HCEC 1CT (cell line): ENCODE measurements around the gene CCR1.

Experiments
- DNase-seq: peaks from one replicate; pipeline ENCODE4 v3.0.0-alpha.2; 2017

CCR1 gene

GRCh38 chr3:46208167-46208704, at the start of gene CCR1:
CCR1 (minus strand) TSS chr3:46208313; CDS start chr3:46204313, 4,000 bp downstream.
- peak; percentile 77 for DNase-seq

GRCh38 chr3:46252980-46253379, 44.9 kb upstream of the CCR1 start:
- no peak for DNase-seq

- no peak for DNase-seq
Measured at GRCh38 chr3:46245146-46245545, 37.0 kb upstream of the CCR1 start.

- no peak for DNase-seq
Measured at GRCh38 chr3:46243560-46243959, 35.4 kb upstream of the CCR1 start.

- no peak for DNase-seq
Measured at GRCh38 chr3:46242120-46242519, 34.0 kb upstream of the CCR1 start, which contains the start of gene CCR3. CCR3 (plus strand) TSS chr3:46242460; CDS start chr3:46265159, 22,699 bp downstream.

GRCh38 chr3:46239952-46240351, 31.8 kb upstream of the CCR1 start:
- no peak for DNase-seq

GRCh38 chr3:46239301-46239938, 31.3 kb upstream of the CCR1 start:
- peak; percentile 24 for DNase-seq

- DNase-seq, result no peak
Measured at GRCh38 chr3:46238386-46238785, 30.3 kb upstream of the CCR1 start.

GRCh38 chr3:46236294-46237054, 28.4 kb upstream of the CCR1 start:
- no peak for DNase-seq

- DNase-seq, result no peak
Measured at GRCh38 chr3:46235425-46235824, 27.3 kb upstream of the CCR1 start.

GRCh38 chr3:46233194-46233593, 25.1 kb upstream of the CCR1 start:
- no peak for DNase-seq

GRCh38 chr3:46231323-46231722, 23.2 kb upstream of the CCR1 start:
- no peak for DNase-seq

GRCh38 chr3:46228260-46229242, 20.4 kb upstream of the CCR1 start:
- DNase-seq, result peak; percentile 95

GRCh38 chr3:46222435-46223161, 14.5 kb upstream of the CCR1 start:
- DNase-seq, result no peak

GRCh38 chr3:46221938-46222337, 13.8 kb upstream of the CCR1 start:
- no peak for DNase-seq

- no peak for DNase-seq
Measured at GRCh38 chr3:46221391-46221790, 13.3 kb upstream of the CCR1 start.

- no peak for DNase-seq
Measured at GRCh38 chr3:46218196-46218709, 10.1 kb upstream of the CCR1 start.

GRCh38 chr3:46215810-46216414, 7.8 kb upstream of the CCR1 start:
- peak; percentile 84 for DNase-seq

- peak; percentile 12 for DNase-seq
Measured at GRCh38 chr3:46214751-46215352, 6.7 kb upstream of the CCR1 start.

- no peak for DNase-seq
Measured at GRCh38 chr3:46213201-46213600, 5.1 kb upstream of the CCR1 start.

- DNase-seq, result no peak
Measured at GRCh38 chr3:46212101-46212500, 4.0 kb upstream of the CCR1 start.
